Ecto neural progenitor cell (in vitro differentiated cells): ENCODE measurements around the gene SCLY.

Source experiments
- DNase-seq: peaks from one replicate; pipeline ENCODE4 v3.0.0-alpha.2; 2018; ENCODE audit warnings: low spot score

Gene SCLY

DNA sequence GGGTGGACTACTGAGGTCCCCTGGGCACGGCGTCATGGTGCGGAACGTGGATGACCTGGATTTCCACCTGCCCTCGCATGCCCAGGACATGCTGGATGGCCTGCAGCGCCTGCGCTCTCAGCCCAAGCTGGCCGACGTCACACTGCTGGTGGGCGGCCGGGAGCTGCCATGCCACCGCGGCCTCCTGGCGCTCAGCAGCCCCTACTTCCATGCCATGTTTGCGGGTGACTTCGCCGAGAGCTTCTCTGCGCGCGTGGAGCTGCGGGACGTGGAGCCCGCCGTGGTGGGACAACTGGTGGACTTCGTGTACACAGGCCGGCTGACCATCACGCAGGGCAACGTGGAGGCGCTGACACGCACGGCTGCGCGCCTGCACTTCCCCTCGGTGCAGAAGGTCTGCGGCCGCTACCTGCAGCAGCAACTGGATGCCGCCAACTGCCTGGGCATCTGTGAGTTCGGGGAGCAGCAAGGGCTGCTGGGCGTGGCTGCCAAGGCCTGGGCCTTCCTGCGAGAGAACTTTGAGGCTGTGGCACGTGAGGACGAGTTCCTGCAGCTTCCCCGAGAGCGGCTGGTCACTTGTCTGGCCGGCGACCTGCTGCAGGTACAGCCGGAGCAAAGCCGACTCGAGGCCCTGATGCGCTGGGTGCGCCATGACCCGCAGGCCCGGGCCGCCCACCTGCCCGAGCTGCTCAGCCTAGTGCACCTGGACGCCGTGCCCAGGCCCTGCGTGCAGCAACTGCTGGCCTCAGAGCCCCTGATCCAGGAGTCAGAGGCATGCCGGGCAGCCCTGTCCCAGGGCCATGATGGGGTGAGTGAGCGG lies 80.1 kb downstream of the SCLY start:
- DNase-seq: no peak

DNA sequence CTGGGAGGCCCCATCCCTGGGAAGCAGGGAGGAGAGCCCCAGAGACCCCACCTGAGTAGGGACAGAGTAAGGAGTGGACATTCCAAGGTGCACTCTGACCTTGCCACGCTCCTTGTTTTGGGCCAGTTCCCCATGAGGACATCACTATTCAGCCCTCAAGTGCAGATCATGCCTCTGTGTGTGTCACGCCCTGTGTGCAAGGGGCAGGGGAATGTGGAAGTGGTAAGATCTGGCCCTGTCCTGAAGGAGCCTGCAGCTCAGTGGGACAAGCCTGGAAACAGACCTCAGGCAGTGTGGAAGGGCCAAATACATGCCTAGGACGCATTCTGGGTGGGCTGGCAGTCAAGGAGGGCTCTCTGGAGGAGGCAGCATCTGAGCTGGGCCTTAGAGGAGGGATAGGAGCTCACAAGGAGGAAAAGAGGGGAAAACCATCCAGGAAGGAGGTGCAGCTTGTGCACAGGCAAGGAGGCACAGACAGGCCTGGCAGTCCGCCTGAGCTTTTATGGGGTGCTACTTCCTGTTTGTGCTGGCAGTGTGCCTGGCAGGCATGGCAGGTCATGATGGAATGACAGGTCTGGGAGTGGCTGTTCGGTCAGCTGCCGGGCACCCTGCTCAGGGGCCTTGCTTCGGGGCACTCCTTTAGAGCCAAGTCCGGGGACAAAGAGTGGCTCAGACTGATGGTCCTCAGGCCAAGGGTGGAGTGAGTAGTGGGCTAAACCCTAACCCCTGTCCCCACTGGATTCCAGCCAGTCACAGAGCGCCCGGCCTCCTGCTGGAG lies 80.9 kb downstream of the SCLY start:
- DNase-seq: no peak

DNA sequence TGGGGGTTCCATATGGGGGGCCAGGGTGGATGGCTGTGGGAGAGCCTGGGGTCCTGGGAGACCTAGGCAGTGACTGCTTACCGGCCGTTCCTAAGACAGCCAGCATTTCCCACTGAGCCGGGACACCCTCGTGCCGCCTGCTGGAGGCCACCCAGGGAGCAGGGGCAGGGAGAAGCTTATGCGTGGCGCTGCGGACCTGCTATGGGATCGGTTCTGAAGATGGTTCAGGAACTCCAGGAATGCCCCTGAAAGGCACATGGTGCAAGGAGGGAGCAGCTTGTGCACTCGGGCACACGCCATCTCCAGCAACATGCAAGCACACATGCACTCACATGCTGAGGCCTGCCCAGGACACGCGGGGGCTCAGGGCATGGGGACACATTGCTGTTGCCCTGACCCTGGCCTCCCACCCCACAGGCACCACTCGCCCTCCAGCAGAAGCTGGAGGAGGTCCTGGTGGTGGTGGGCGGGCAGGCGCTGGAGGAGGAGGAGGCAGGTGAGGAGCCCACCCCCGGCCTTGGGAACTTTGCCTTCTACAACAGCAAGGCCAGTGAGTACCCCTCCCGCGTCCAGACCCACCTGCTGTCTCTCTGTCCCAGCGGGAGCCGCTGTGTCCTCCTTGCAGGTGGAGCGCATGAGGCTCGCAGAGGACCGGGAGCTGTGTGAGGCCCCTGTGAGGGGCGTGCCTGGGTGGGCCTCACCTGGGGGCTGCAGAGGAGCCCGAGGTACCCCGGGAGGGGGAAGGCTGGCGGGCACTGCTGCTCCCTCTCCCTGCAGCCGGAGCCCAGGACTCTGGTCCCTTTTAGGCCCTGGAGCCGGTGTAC lies 81.8 kb downstream of the SCLY start:
- DNase-seq: no peak

DNA sequence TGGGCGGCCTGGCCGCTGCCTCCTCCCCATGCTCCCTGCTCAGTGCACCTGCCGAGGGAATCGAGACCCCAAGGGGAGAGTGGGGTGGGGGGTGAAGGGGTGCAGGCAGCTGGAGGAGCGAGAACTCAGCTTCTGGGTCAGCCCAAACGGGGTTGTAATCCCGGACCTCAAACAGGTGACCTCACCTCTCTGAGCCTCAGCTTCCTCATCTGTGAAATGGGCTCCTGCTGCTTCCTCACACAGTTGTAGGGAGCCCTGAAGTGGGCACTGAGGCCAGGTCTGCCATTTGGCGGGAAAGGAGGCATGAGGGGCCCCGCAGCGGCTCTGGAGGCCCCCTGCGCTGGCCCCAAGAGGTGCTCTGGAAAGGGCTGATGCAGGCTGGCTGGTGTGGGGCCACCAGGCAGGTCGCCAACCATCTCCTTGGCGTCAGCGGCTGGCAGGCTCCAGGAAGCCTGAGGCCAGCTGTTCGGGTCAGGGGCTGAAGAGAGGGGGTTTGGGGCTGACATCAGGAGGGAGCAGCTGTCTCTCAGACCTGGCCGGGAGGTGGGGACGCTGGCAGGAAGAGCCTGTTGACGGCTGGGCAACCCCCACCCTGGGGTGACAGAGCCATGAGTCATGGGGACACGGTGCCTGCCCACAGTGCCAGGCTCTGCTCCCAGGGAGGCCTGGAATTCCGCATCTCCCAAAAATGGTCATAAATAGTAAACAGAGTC lies 82.6 kb downstream of the SCLY start:
- DNase-seq: no peak

DNA sequence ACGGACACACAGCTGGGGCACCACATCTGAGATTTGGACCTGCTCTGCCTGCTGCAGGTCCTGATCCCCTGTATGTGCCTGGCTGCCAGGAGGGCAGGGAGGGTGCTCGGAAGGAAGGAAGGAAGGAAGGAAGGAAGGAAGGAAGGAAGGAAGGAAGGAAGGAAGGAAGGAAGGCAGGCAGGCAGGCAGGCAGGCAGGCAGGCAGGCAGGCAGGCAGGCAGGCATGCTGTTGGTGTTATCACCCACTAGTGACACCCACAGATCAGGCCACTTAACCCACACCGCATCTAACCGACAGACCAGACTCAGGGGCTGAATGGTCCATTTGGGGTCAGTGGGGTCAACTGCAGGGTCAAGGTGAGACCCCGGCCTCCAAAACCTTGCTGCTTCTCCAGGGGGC lies 83.5 kb downstream of the SCLY start:
- no peak for DNase-seq

DNA sequence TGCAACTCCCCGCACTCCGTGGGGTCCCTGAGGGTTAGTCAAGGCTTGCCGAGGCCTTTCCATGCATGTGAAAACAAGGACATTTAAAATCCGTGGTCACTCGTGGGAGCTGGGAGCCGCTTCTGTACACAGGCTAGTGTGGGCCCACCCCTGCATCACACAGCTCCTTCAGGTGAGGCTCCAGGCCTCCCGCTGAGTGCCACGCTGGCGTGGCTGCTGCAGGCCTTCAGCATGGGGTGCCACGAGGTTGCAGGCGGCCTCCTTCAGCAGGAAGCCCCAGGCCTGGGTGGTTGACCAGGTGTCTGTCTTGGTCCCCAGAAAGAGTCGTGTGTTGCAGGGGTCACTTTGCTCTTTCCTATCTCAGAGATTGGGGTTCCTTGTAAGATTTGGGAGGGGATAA lies 84.2 kb downstream of the SCLY start:
- no peak for DNase-seq

DNA sequence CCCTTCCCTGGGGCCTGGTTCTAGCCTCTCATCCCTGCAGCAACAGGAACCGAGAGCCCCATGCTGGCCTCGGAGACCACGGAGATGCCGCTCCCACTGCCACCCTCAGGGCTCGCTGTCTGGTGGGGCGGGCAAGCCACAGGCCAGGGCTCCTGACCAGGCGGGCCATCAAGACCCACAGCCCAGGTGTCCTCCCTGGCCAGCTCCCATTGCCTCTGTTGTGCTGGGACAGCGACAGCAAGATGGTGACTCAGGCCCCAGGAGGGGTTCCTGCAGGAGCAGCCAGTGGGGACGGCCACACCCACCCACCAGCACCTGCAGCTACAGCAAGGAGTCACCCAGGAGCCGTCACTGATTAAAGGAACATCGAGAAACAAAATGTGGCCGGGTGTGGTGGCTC lies 85.0 kb downstream of the SCLY start:
- no peak for DNase-seq

DNA sequence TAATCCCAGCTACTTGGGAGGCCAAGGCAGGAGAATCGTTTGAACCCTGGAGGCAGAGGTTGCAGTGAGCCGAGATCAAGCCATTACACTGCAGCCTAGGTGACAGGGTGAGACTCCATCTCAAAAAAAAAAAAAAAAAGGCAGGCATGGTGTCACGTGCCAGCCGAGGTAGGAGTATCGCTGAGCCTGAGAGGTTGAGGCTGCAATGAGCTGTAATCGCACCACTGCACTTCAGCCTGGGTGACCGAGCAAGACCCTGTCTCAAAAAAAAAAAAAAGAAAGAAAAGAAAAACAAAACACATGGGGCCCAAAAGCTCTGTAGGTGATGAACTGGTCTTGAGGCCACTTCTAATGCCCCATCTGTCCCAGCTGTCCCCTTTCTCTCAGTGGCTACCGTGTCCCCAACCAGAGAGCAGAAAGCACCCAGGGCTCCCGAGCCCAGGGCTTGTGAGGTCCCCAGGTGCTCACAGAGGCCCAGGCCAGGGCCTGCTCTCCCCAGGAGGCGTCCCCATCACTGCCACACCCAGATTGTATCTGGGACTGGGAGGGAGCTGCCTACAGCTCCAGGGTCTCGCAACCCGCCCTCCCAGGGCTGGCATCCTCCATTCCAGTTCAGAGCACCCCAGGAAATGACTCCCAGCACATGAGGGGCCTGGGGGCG lies 86.2 kb downstream of the SCLY start:
- DNase-seq: no peak

DNA sequence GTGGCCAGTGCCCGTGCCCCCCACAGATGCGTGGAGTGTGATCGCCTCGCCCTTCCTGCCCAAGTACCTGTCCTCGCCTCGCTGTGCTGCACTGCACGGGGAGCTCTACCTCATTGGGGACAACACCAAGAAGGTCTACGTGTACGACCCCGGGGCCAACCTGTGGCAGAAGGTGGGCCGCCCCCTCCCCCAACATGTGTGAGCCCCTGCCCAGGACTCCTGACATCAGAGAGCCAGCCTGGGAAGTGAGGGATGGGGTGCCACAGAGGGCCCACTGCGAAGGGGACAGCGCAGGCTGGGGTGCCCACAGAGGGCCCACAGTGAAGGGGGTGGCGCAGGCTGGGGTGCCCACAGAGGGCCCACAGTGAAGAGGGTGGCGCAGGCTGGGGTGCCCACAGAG lies 88.2 kb downstream of the SCLY start:
- no peak for DNase-seq
